Measurements from ENCODE around the gene TRIM47. TPM values are rescaled to one million over a fixed set of nuclear protein-coding genes. Genes with fewer than 3 reads are reported as not detected.
A peak's percentile ranks its signal among the peaks of the same experiment; 100 is the strongest.

The TRIM47 gene
- total and polyA plus RNA-seq, 2 of the 13 experiments (the other 11 are each of a cell fraction or from before 2014, with no cell fraction given): 33.5 to 82.0 TPM

- TF ChIP-seq ZNF142 (CRISPR knock-in tag; IDR thresholded peaks at IDR 0.05) (peak; percentile 66; the same call in 1 of the 2 replicates), GZF1 (CRISPR knock-in tag; IDR thresholded peaks at IDR 0.05) (0 out of 2 replicates have a peak, but pooled peaks have one; percentile 6), HOXA9 (CRISPR knock-in tag; IDR thresholded peaks at IDR 0.05; ENCODE audit: borderline replicate concordance) (no peak), ZNF230 (CRISPR knock-in tag; IDR thresholded peaks at IDR 0.05) (no peak), ZNF773 (CRISPR knock-in tag; IDR thresholded peaks at IDR 0.05; ENCODE audit: borderline replicate concordance) (no peak), ZNF138 (CRISPR knock-in tag; IDR thresholded peaks at IDR 0.05; ENCODE audit: low read depth) (0 out of 2 replicates have a peak, but pooled peaks have one; percentile 37), SMAD1 (CRISPR knock-in tag; IDR thresholded peaks at IDR 0.05; ENCODE audit: borderline replicate concordance, low read depth) (peak; percentile 55; the same call in 1 of the 2 replicates), ELF1 (CRISPR knock-in tag; IDR thresholded peaks at IDR 0.05) (peak; percentile 54), CBX1 (IDR thresholded peaks at IDR 0.05; ENCODE audit: low read depth) (no peak), ZNF800 (CRISPR knock-in tag; IDR thresholded peaks at IDR 0.05) (peak; percentile 73; the same call in 1 of the 2 replicates), AKAP8 (CRISPR knock-in tag; IDR thresholded peaks at IDR 0.05) (no peak; the same call in 1 of the 2 replicates), TGIF2 (CRISPR knock-in tag; IDR thresholded peaks at IDR 0.05) (peak; percentile 67; the same call in 1 of the 2 replicates), ZBTB43 (CRISPR knock-in tag; conservative IDR thresholded peaks at IDR 0.05) (no peak), ZNF12 (CRISPR knock-in tag; IDR thresholded peaks at IDR 0.05) (no peak), ZNF777 (CRISPR knock-in tag; IDR thresholded peaks at IDR 0.05) (peak; percentile 37; the same call in 1 of the 2 replicates)
- TF ChIP-seq, protein P1, sequence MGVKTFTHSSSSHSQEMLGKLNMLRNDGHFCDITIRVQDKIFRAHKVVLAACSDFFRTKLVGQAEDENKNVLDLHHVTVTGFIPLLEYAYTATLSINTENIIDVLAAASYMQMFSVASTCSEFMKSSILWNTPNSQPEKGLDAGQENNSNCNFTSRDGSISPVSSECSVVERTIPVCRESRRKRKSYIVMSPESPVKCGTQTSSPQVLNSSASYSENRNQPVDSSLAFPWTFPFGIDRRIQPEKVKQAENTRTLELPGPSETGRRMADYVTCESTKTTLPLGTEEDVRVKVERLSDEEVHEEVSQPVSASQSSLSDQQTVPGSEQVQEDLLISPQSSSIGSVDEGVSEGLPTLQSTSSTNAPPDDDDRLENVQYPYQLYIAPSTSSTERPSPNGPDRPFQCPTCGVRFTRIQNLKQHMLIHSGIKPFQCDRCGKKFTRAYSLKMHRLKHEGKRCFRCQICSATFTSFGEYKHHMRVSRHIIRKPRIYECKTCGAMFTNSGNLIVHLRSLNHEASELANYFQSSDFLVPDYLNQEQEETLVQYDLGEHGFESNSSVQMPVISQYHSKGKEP (CRISPR knock-in tag; IDR thresholded peaks at IDR 0.05): no peak
These were observed 34.5 kb downstream of the TRIM47 start, which contains the start of gene UNC13D (continued) for GRCh38 chr17:75843577-75844529.

All from HepG2 (cell line).